Upper lobe of left lung (tissue), 6 donors: ENCODE data around the gene FNIP1. TPM values are rescaled to one million over a fixed set of nuclear protein-coding genes. Genes with fewer than 3 reads are reported as not detected.
"Not testable (repeated sequence)": the region's sequence is repeated elsewhere in the genome, so short reads cannot be mapped to it uniquely, and the experiment has no call there.

Experiments
- ATAC-seq, 2 donors: fragments of 200-7000 bp; cut with Tn5 transposase; one replicate each; pipeline ENCODE4 v1.9.1; 2022; ENCODE audit warnings: mild to moderate bottlenecking in 2 of 2, moderate library complexity in 2 of 2; ENCODE audit not compliant: low FRiP score in 2 of 2
- DNase-seq, 2 donors: peaks; one replicate each; pipeline ENCODE4 v3.0.0-alpha.2; 2019 to 2020
- H3K27ac ChIP-seq, 4 donors: fragments of 200-600 bp; sonication (generic); one replicate each; pipeline ENCODE4 v1.5.1; 2016 to 2019
- H3K27me3 ChIP-seq, 4 donors: fragments of 200-600 bp; sonication (generic); one replicate each; pipeline ENCODE4 v1.5.1; 2017 to 2019
- H3K36me3 ChIP-seq, 4 donors: fragments of 200-600 bp; sonication (generic); one replicate each; pipeline ENCODE4 v1.5.1; 2016 to 2019
- H3K4me1 ChIP-seq, 4 donors: fragments of 200-600 bp; sonication (generic); one replicate each; pipeline ENCODE4 v1.5.1; 2018 to 2019
- H3K4me3 ChIP-seq, 4 donors: fragments of 200-600 bp; sonication (generic); one replicate each; pipeline ENCODE4 v1.5.1; 2017 to 2019; ENCODE audit warnings: mild to moderate bottlenecking in 2 of 4, moderate library complexity in 1 of 4
- H3K9me3 ChIP-seq, 4 donors: fragments of 200-600 bp; sonication (generic); one replicate each; pipeline ENCODE4 v1.5.1; 2018 to 2019
- EP300 ChIP-seq, 4 donors: sonication (generic); formaldehyde crosslinking; IDR thresholded peaks; one replicate each; pipeline ENCODE4 v1.5.1; 2017; ENCODE audit warnings: antibody characterized with exemption in 4 of 4, control low read depth in 2 of 4
- POLR2A ChIP-seq, 4 donors: fragments of 450-650 bp; IDR thresholded peaks; one replicate each; pipeline ENCODE4 v1.5.1; 2016 to 2017; ENCODE audit warnings: antibody characterized with exemption in 4 of 4, mild to moderate bottlenecking in 2 of 4
- POLR2AphosphoS5 ChIP-seq, 2 donors: sonication (generic); formaldehyde crosslinking; IDR thresholded peaks; one replicate each; pipeline ENCODE4 v1.5.1; 2017; ENCODE audit warnings: antibody characterized with exemption in 2 of 2
- WGBS, 2 donors: methylation state at CpG; one replicate each; pipeline ENCODE4 v1.1.5; 2017 to 2018; 5-methylcytosine and 5-hydroxymethylcytosine counted together
- total RNA-seq, 6 donors: library from RNA; depleted of rRNA in 4 of 6; stranded (reverse); fragments of >200 nt in 4 of 6; gene quantifications; one replicate each; pipeline versions ENCODE4 v1.1.0 to v1.2.1, GENCODE V29; 2016 to 2021
- TF ChIP-seq, protein P1 (sequence below), 6 experiments: fragments of 450-650 bp in 4 of 6; fragments of 200-600 bp in 2 of 6; sonication (generic) in 2 of 6; IDR thresholded peaks; one replicate each; pipeline ENCODE4 v1.5.1; 2016 to 2019; ENCODE audit warnings: antibody characterized with exemption in 6 of 6
- donor health status: DM: no; HTN: no; CAD: no; lungs with moderate emphysema.
- donor health status: DM: no; HTN: yes; CAD: no; lungs with severe emphysema.

The FNIP1 gene
- total RNA-seq, result 10 to 100 TPM; 34.4 to 58.7 (median 42.3) TPM

DNA sequence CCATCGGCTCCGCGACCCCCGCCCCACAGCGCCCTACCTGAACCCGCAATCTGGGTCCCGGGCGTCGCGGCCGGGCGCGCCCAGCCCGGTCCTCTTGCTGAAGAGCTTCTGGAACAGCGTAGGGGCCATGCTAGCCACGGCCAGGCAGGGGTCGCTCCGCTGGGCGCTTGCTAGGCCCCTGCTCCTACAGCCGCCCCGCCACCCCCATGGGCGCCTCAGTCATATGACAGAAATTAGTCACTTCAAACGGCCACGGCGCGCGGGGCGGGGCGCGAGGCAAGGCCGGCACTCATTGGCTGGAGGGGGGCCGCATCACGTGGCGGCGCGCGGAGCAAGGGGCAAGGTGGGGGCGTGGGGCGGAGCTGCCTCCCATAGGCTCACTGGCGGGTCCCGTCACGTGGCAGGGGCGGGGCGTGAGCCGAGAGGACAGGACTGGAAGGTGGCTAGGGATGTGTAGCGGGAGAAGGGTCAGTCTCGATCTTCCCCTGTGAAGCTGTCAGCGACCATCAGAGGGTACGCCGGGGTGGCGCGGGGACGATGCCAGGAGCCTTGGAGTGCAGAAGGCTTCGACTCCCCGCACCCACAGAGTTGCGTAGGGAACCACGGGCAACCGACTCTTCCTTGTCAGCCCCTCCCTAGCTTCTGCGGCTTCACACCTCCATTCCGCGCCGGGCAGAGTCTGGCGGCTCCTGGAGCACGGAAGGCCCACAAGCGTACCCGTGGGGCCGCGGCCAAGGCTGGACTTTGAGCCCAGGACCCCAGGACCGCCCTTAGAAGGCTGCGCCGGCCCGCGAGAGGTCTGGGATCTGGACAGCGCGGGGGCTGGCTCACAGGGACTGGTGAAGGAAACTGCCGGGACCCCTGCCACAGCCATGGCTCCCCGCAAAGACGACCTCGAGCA is at the start of gene FNIP1:
Gene FNIP1, minus strand, starts transcription at position 225 of the 901 bp plus-strand sequence. Its CDS starts 96 bp downstream, at position 129.
- no peaks in the 10 kb centered on the region for H3K9me3 ChIP-seq
- peaks cover 10 to 42% (median 23%) of the 10 kb centered on the region in 4 donors for H3K4me1 ChIP-seq
- H3K36me3 ChIP-seq, result no peaks in the 10 kb centered on the region
- H3K27me3 ChIP-seq, result no peaks in the 10 kb centered on the region
- H3K4me3 ChIP-seq, result peak within 1 kb of the TSS; percentile 79 to 93 (median 88)
- DNase-seq, result peak; percentile 100
- WGBS, 2 donors, result 0 to 1% methylated on average over 14 to 35 of the region's 79 CpGs
- ATAC-seq, result peak; percentile 99
- peak within 1 kb of the TSS; percentile 98 to 99 (median 98) for H3K27ac ChIP-seq
- TF ChIP-seq EP300 (IDR thresholded peaks at IDR 0.05) (peak in 1 of 4 donors; percentile 88), POLR2A (IDR thresholded peaks at IDR 0.05) (peak in 3 of 4 donors; percentile 92 to 99 (median 96)), POLR2AphosphoS5 (IDR thresholded peaks at IDR 0.05) (peak; percentile 93 to 98)
- TF ChIP-seq, protein P1, sequence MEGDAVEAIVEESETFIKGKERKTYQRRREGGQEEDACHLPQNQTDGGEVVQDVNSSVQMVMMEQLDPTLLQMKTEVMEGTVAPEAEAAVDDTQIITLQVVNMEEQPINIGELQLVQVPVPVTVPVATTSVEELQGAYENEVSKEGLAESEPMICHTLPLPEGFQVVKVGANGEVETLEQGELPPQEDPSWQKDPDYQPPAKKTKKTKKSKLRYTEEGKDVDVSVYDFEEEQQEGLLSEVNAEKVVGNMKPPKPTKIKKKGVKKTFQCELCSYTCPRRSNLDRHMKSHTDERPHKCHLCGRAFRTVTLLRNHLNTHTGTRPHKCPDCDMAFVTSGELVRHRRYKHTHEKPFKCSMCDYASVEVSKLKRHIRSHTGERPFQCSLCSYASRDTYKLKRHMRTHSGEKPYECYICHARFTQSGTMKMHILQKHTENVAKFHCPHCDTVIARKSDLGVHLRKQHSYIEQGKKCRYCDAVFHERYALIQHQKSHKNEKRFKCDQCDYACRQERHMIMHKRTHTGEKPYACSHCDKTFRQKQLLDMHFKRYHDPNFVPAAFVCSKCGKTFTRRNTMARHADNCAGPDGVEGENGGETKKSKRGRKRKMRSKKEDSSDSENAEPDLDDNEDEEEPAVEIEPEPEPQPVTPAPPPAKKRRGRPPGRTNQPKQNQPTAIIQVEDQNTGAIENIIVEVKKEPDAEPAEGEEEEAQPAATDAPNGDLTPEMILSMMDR (IDR thresholded peaks at IDR 0.05), result peak in 2 of 6 experiments; percentile 14 to 23

DNA sequence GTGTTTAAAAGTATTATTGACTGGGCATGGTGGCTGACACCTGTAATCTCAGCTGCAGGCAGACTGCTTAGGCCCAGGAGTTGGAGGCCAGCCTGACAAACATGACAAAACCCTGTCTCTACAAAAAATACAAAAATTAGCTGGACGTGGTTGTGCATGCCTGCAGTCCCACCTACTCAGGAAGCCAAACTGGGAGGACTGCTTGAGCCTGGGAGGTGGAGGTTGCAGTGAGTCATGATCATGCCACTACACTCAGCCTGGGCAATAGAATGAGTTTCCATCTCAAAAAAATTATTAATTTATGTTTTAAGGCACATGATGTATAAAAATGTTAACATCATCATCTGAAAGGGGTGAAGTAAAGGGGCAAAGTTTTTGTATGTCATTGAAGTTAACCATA is 49.7 kb upstream of the FNIP1 start:
- no peaks in the 10 kb centered on the region for H3K4me1 ChIP-seq
- TF ChIP-seq POLR2A (IDR thresholded peaks at IDR 0.05) (no peak), POLR2AphosphoS5 (IDR thresholded peaks at IDR 0.05) (no peak), EP300 (IDR thresholded peaks at IDR 0.05) (no peak)
- TF ChIP-seq, protein P1 (IDR thresholded peaks at IDR 0.05), result no peak
- no peak for ATAC-seq
- DNase-seq, result no peak
- no peak overlapping the region for H3K4me3 ChIP-seq
- no peak overlapping the region for H3K27ac ChIP-seq
- H3K27me3 ChIP-seq, result no peaks in the 10 kb centered on the region
- no peaks in the 10 kb centered on the region for H3K36me3 ChIP-seq
- WGBS, 2 donors, result 53 to 68% methylated on average over 1 of the region's 1 CpG
- peaks cover 3 to 30% (median 19%) of the 10 kb centered on the region in 4 donors for H3K9me3 ChIP-seq

DNA sequence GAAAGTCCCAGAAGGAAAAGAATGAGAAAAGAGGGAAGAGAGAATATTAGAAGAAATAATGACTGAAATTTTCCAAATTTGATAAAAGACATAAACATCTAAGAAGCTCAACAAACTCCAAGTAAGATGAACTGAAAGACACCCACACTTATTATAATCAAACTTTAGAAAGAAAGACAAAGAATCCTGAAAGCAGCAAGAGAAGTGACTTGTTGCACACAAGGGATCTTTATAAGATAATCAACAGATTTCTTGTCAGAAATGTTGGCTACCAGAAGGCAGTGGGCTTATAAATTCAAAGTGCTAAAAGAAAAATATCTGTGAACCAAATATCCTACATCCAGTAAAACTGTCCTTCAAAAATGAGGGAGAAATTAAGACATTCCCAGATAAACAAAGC is 49.0 kb upstream of the FNIP1 start:
- Histone ChIP-seq H3K4me3 (no peak overlapping the region), H3K27me3 (no peaks in the 10 kb centered on the region), H3K9me3 (peaks cover 3 to 30% (median 19%) of the 10 kb centered on the region in 4 donors), H3K4me1 (no peaks in the 10 kb centered on the region), H3K36me3 (no peaks in the 10 kb centered on the region), H3K27ac (no peak overlapping the region)
- DNase-seq (no peak), ATAC-seq (no peak)
- TF ChIP-seq, protein P1 (IDR thresholded peaks at IDR 0.05), result no peak
- TF ChIP-seq POLR2A (IDR thresholded peaks at IDR 0.05) (no peak), EP300 (IDR thresholded peaks at IDR 0.05) (no peak), POLR2AphosphoS5 (IDR thresholded peaks at IDR 0.05) (no peak)

DNA sequence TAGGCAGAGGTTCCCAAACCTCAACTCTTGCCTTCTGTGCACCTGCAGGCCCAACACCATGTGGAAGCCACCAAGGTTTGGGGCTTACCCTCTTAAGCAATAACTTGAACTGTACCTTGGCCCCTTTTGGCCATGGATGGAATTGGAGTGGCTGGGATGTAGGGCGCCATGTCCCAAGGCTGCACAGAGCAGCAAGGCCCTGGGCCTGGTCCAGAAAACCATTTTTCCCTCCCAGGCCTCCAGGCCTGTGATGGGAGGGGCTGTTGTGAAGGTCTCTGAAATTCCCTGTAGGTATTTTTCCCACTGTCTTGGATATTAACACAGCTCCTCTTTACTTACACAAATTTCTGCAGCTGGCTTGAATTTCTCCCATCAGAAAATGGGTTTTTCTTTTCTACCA is 46.2 kb upstream of the FNIP1 start:
- WGBS, 2 donors, result 60 to 90% methylated on average over 1 of the region's 1 CpG
- not testable (repeated sequence) for DNase-seq, H3K27ac ChIP-seq, H3K4me1 ChIP-seq, ATAC-seq, H3K36me3 ChIP-seq, H3K27me3 ChIP-seq, H3K4me3 ChIP-seq
- H3K9me3 ChIP-seq, result peaks cover 0 to 20% (median 12%) of the 10 kb centered on the region in 4 donors

DNA sequence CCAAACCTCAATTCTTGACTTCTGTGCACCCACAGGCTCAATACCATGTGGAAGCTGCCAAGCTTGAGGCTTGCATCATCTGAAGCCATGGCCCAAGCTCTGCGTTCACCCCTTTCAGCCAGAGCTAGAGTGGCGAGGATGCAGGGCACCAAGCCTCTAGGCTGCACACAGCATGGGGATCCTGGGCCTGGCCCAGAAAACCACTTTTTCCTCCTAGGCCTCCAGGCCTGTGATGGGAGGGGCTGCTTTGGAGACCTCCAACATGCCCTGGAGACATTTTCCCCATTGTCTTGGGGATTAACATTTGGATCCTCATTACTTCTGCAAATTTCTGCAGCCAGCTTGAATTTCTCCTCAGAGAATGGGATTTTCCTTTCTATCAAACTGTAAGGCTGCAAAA is 35.9 kb upstream of the FNIP1 start:
- WGBS, 2 donors, result 95 to 100% methylated on average over 2 of the region's 2 CpGs
- not testable (repeated sequence) for H3K27me3 ChIP-seq, DNase-seq, H3K4me1 ChIP-seq, H3K9me3 ChIP-seq, ATAC-seq, H3K36me3 ChIP-seq, H3K27ac ChIP-seq, H3K4me3 ChIP-seq
